SK-N-SH (cell line): ENCODE measurements around the gene PDE4D.

Source experiments
- CHD2 ChIP-seq: fragments of 150-350 bp; IDR thresholded peaks from 2 replicates; pipeline ENCODE4 v1.6.1; 2018; ENCODE audit warnings: low read length; ENCODE audit not compliant: partially characterized antibody
- CTCF ChIP-seq: fragments of 200-600 bp; sonication (generic); IDR thresholded peaks from 2 replicates; pipeline ENCODE4 v1.6.1; 2017; ENCODE audit warnings: antibody characterized with exemption, mild to moderate bottlenecking, moderate library complexity
- EP300 ChIP-seq, 2 experiments: IDR thresholded peaks; 2 replicates each; pipeline versions ENCODE4 v1.4.0 to v1.6.1; 2012; ENCODE audit warnings: borderline replicate concordance in 1 of 2, low read depth in 1 of 2, low read length in 1 of 2
- GATA2 ChIP-seq: sonication (generic); formaldehyde crosslinking; IDR thresholded peaks from 2 replicates; pipeline ENCODE4 v1.5.0; 2020; ENCODE audit warnings: mild to moderate bottlenecking, missing genetic modification reagents
- MAX ChIP-seq: IDR thresholded peaks from 2 replicates; pipeline ENCODE4 v1.4.0; 2012; ENCODE audit warnings: low read depth
- PBX3 ChIP-seq: IDR thresholded peaks from 2 replicates; pipeline ENCODE4; 2012
- POLR2AphosphoS5 ChIP-seq: IDR thresholded peaks from 2 replicates; pipeline ENCODE4 v1.6.1; 2012; ENCODE audit warnings: low read depth, low read length

GRCh38 chr5:59516161-59516560, 377.4 kb downstream of the PDE4D start:
- TF ChIP-seq CHD2 (no peak), PBX3 (no peak), GATA2 (CRISPR knock-in tag) (no peak), CTCF (no peak), POLR2AphosphoS5 (no peak), MAX (no peak), EP300 (IDR thresholded peaks at IDR 0.05; ENCODE audit: borderline replicate concordance in 1 of 2, low read depth in 1 of 2, low read length in 1 of 2) (no peak)
